ENCODE results near the gene ZNF385D.

ZNF385D gene

GRCh38 chr3:21449738-21450137 is 301.3 kb downstream of the ZNF385D start:
- DNase-seq (ENCODE audit: low read depth, low spot score) = no peak

DNA sequence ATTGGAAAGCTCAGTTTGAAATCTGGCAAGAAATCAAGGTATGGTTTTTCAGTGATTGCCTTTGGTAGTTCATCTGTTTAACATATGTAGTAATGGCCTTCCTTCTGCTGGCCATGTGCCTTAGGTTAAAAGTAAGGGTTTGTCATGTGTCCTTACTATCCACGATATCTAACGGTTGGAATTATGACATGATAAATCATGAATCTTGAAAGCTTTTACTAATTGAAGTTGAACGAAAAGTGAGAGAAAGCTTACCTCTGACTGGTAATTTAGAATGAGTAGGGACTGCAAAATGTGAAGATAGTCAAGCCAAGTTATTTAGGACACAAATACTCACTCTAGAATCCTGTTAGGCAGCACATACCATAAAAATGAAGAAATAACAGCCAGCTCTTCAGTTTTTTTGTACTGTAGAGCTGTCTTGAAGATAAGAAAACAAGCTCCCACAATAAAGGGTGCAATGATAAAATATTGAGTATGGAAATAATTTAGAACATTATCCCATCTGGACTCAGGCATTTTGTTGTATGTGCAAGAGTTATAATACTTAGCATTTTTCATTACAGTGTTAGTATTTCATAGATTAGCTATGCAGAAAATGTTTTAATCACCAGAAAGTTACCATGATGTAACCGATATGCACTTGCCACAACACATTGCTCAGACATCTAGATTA is 303.4 kb downstream of the ZNF385D start:
- no peak for DNase-seq (ENCODE audit: low read depth, low spot score)

GRCh38 chr3:21446945-21447475 is 304.0 kb downstream of the ZNF385D start:
- DNase-seq (ENCODE audit: low read depth, low spot score) = no peak

GRCh38 chr3:21446027-21446426 is 305.0 kb downstream of the ZNF385D start:
- no peak for DNase-seq (ENCODE audit: low read depth, low spot score)

DNA sequence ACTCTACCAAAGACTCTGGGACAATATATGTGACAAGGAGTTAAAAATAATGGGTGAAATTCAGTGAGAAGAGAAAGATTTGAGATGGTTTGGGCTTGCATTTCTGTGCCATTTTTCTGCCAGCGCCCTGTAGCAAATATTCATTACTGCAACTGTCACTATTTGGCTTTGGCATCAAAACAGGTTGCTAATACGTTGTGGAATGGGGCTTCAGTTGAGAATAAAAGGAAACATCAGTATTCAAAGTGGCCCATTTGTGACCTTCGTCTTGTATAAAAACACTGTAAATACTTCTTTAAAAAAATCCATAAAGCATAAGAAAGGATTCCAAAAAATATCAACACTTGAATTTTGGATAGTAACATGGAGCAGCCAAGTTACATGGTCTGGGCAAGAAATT is 309.2 kb downstream of the ZNF385D start:
- no peak for DNase-seq (ENCODE audit: low read depth, low spot score)

DNA sequence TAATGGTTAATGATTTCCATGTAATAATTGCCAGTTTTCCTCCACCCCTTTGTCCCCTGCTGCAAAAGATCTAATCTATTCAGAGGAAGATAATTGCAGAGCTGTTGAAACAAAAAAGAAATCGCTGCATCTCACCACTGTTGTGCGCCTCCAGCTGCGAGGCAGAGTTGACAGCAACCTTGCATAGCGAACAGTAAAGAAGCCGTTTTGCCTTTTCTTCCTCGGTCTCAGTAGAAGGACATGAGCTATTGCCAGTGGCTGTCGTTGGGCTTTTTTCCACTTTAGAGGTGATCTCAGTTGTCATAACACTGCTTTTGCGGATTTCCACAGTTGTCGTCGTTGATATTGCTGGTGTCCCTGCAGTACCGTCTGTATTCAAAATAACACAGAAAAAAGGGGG is 314.2 kb downstream of the ZNF385D start:
- DNase-seq (ENCODE audit: low read depth, low spot score) = no peak

DNA sequence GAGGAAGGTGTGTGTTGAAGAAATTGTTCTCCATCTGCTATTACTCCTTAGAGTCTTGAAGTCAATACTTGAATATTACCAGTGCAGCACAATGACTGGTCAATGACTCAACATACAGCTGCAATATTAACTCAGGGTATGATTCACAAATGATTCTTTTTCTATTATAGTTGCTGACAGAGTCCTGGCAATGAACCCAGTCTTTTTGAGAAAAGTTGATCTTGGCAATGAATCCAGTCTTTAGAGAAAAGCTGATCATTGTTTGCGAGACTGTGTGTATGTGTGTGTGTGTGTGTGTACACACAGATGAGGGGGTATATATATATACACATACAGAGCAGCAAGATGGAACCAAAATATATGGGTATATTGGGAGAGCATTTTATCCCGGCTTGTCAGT is 315.1 kb downstream of the ZNF385D start:
- DNase-seq (ENCODE audit: low read depth, low spot score) = no peak

DNA sequence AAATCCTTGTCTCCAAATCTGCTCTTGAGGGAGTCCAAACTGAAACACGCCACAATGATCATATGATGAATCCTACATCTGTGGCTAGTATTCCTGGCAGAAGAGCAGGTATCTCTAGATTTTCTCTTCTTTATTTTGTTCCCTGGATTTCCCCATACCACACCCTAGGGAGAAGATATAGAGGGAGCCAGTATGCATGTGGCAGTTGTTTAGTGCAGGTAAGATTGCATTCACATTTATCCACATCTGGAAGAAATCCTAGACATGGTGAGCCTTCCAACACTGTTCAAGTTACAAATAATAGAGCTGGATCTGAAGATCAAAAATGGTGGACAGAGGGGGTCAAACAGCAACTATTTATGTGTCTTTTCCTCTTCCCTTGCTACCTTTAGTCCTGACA is 316.7 kb downstream of the ZNF385D start:
- no peak for DNase-seq (ENCODE audit: low read depth, low spot score)

GRCh38 chr3:21433751-21434150 is 317.3 kb downstream of the ZNF385D start:
- DNase-seq (ENCODE audit: low read depth, low spot score) = no peak

GRCh38 chr3:21426920-21427319 is 324.1 kb downstream of the ZNF385D start:
- no peak for DNase-seq (ENCODE audit: low read depth, low spot score)

- DNase-seq (ENCODE audit: low read depth, low spot score) = no peak
Observed at GRCh38 chr3:21425715-21426114, 325.3 kb downstream of the ZNF385D start.

DNA sequence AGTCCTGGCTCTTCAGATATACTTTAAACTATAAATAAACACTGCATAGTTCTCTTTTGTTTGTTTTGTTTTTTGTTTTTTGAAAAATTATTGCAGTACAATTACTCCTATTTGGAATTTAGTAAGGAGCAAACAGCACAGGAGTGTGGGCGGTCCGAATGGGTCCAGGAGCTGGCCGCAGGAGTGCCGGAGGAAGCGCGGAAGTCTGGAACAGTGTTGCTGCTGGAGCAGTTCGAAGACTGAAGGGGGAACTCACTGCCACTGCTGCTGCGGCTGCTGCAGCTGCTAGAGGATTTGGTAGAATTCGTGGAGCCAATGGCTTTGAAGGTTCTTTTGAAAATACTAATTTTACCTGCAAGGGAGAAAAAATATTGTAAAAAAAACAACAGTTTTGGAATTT is 329.9 kb downstream of the ZNF385D start:
- DNase-seq (ENCODE audit: low read depth, low spot score) = no peak

DNA sequence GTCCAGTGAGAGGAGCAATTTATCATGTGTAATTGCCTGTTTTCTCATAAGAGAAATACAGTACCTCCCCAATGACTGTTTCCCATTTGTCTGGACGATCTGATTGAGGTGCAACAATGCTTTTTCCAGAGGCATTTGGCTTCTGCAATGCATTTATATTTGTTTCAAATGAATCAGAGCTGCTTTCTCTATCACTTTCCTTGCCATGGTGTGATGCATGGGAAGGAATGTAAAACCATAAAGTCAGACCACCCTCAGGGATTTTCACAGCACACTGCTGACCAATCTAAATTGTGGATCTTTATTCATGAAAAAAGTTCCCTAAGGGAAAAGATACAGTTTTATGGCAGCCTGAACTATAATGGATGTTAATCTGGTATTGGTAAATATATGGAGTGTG is 333.0 kb downstream of the ZNF385D start:
- DNase-seq (ENCODE audit: low read depth, low spot score) = no peak

DNA sequence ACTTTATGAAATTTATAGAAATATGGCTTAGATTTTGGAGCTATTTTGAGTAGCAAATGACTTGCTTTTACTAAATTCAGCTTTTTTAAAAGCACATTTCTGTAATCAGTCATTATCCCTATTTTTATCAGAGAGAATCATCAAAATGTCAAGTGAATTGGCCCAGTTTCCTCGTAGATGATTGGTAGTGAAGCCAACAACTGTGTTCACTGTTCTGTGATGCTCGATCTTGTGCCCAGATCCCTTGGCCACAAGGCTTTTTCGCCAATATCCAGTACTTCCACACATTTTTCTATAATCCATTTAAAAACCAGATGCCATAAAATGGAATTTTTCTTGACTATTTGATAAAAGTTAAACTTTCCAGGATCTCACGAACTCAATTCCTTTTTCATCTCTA is 336.5 kb downstream of the ZNF385D start:
- no peak for DNase-seq (ENCODE audit: low read depth, low spot score)

DNA sequence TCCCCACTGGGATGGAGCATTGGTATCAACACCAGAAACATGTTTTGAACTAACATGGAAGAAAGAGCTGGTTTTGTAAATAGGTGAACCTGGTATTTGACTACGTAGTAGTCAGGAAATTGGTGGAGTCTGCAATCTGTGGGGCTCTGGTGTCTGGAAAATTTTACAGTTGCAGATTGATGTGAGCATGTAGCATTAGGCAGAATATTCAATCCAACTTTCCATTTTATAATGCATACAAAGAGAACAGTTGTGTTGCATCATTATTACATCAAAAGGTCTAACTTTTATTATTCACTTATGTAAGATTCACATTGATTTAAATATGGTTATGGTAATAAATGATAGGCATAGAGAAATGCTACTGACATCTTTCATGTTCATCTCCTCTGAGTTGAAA is 340.0 kb downstream of the ZNF385D start:
- no peak for DNase-seq (ENCODE audit: low read depth, low spot score)

GRCh38 chr3:21409401-21409800 is 341.6 kb downstream of the ZNF385D start:
- DNase-seq (ENCODE audit: low read depth, low spot score) = no peak

GRCh38 chr3:21407743-21408142 is 343.3 kb downstream of the ZNF385D start:
- DNase-seq (ENCODE audit: low read depth, low spot score) = no peak

GRCh38 chr3:21405671-21406667 is 345.0 kb downstream of the ZNF385D start:
- DNase-seq (ENCODE audit: low read depth, low spot score) = no peak

- DNase-seq (ENCODE audit: low read depth, low spot score) = no peak
Observed at GRCh38 chr3:21398461-21398860, 352.5 kb downstream of the ZNF385D start.

DNA sequence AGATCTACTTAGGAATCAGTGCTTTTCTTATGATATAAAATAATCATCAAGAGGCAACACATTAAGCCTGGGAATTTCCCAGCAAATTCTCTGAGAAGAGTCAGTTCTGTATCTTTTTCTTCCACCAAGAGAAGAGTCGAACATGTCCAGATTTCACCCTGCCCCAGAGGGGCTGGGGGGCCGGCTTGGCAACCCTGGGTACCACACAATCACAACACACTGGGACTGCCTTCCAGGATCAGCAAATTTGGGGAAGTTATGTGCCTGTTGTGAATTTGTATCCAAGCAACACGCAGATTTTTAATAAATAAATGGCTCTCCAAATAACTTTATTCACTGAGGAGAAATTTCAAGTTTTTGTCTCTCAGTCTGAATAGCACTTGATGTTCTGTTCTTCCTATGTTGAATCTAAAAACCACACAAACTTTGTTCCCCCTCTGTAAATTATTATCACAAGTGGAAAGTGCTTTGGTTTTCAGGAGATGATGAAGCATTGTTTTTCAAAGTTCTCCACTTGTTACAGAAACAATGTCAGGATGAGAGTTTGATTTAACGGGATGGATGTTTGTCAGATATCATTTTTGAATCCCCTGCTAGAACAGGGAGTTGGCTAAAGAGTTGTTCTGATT is 357.2 kb downstream of the ZNF385D start:
- no peak for DNase-seq (ENCODE audit: low read depth, low spot score)

DNA sequence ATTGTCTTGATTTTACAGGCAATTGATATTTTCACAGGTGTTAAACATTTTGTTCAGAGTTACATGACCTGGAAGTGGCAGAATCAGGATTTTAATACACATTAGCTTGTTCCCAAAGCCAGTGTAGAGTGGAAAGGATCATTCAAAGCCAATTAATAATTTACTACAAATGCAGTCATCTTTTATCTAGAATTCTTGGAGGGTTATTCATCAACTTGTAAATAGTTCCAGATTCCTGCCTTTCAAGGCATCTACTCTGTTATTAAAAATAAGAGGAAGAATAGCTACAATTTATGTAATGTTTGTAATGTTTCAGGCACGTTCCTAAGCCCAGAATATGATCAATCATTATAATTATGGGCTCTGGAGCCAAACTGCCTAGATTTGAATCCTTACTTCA is 358.5 kb downstream of the ZNF385D start:
- DNase-seq (ENCODE audit: low read depth, low spot score) = no peak

GRCh38 chr3:21390856-21391255 is 360.2 kb downstream of the ZNF385D start:
- DNase-seq (ENCODE audit: low read depth, low spot score) = no peak

Measured in activated CD4-positive, CD25-positive, alpha-beta regulatory T cell treated with anti-CD3 and anti-CD28 coated beads, Interleukin-2, amount 50 U/mL, for 16 hours (primary cell).